Endometrial microvascular endothelial cells (primary cell): ENCODE data around the gene TMEM8B. TPM values are rescaled to one million over a fixed set of nuclear protein-coding genes. Genes with fewer than 3 reads are reported as not detected.
"Not testable (repeated sequence)": the region's sequence is repeated elsewhere in the genome, so short reads cannot be mapped to it uniquely, and the experiment has no call there.

Experiments used
- in situ Hi-C: cut with HindIII; loops from 2 replicates; pipeline ENCODE4 v1.10.0; 2017; ENCODE audit warnings: low sequenced_read_pairs, low pct_unique_long_range_greater_than_20kb; ENCODE audit errors: inconsistent ontology term
- total RNA-seq: library from RNA; depleted of rRNA; stranded (reverse); fragments of >200 nt; gene quantifications from one replicate; pipeline ENCODE4 v1.2.3, GENCODE V29; 2015; ENCODE audit errors: inconsistent ontology term

The TMEM8B gene
- total RNA-seq, 1 donor from 2014 or later: 0.09 TPM

DNA sequence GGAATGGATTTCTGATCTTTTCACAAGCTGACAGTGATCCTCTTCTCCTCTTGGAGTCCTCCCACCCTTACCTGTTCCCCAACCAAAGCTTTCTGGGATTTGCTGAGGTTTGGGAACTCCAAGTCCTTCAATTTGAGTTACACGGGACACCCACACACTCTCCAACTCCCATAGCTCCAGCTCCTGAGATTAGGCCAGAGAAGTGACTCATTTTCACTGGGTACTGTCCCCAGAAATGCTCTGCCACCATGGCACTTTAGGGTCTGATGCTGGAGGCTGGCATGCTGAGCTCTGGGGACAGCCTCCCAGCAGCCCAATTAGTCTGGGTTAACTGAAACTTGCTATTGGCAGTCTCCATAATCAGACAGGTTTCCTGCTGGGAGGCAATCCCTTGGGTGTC is 63.0 kb downstream of the TMEM8B start:
- in situ Hi-C loops: no loop called here

DNA sequence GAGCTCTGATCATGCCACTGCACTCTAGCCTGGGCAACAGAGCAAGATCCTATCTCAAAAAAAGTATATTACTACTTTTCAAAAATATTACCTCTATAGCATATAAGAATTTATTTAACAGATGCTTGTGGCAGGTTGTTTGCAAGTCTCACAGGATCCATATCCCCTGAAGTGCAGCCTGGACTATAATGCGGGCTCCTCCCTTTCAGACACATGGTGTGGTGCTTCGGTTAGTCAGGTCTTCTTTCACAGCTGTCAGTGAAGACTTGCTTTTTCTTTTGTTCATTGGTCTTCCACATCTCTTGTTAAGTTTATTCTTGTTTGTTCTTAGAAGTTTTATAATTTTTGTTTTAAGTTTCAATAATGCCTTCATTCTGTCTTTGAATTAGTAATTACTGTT is 67.5 kb downstream of the TMEM8B start:
- in situ Hi-C loops: no loop called here

DNA sequence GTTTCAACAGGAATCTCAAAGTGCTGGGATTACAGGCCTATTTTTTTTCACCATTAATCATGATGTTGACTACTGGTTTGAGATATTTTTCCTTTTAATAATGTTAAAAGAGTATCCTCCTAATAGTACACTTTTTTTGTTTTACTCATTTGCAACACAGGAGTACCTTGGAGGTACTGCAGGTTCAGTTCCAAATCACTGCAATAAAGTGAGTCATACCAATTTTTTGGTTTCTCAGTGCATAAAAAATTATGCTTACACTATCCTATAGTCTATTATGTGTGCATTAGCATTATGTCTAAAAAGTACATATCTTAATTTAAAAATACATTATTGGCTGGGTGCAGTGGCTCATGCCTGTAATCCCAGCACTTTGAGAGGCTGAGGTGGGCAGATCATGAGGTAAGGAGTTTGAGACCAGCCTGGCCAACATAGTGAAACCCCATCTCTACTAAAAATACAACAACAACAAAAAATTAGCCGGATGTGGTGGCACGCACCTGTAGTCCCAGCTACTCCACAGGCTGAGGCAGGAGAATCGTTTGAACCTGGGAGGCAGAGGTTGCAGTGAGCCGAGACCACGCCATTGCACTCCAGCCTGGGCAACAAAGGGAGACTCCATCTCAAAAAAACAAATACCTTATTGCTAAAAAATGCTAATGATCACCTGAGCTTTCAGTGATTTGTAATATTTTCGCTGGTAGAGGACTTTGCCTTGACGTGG is 68.5 kb downstream of the TMEM8B start:
- in situ Hi-C loops: not testable (repeated sequence)

DNA sequence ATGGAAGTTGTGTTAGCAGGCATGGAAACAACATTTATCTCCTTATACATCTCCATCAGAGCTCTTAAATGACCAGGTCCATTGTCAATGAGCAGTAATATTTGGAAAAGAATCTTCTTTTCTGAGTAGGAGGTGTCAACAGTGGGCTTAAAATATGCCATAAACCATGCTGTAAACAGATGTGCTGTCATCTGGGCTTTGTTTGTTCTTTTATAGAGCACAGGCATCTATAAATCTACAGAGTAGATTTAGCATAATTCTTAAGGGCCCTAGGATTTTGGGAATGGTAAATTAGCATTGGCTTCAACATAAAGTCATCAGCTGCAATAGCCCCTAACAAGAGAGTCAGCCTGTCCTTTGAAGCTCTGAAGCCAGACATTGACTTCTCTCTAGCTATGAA is 69.3 kb downstream of the TMEM8B start:
- in situ Hi-C loops: no loop called here

DNA sequence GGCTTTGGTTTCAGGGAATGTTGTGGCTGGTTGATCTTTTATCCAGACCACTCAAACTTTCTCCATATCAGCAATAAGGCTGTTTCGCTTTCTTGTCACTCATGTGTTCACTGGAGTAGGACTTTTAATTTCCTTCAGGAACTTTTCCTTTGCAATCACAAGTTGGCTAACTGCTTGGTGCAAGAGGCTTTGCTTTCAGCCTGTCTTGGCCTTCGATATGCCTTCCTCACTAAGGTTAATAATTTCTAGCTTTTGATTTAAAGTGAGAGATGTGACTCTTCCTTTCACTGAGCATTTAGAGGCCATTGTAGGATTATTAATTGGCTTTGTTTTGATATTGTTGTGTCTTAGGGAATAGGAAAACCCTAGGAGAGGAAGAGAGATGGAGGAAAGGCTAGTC is 70.0 kb downstream of the TMEM8B start:
- in situ Hi-C loops: no loop called here

DNA sequence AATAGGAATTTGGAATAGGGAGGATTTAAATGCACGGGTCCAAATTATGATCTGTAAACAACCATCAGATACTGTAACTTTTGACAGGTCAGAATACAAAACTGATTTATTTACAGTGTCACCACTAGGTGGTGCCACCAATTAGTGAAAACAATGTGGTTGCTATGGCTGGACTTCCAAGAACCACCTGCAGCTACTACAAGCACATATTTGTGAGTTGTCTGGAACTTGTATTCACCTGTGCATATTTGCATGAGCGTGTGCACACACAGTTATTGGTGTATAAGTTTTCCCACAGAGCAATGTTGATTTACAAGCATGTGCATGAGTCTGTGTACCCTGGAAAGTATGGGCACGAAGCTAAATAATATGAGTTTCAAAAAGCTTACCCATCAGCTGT is 74.0 kb downstream of the TMEM8B start:
- in situ Hi-C loops: loop anchor here (10.0 kb wide), 1 partner anchor 122 kb away; no protein-coding TSS in a partner anchor

DNA sequence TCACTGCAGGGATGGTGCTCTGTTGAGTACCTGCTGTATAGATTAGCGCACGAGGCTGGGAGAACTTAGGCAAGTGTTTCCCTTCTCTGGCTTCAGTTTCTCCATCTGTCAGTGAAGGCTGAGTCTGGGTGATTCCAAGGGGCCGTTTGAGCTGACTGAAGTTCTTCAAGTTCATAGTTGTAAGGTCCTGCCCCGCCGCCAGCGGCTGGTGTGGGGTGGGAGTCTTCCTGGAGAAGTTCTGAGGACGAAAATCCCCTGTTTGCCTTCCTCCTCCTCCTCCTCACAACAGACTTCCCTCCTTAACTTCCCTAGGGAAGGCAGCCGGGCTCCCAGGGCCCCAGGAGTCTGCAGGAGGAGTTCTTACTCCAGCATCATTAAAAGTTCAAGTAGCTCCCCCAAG is 75.3 kb downstream of the TMEM8B start:
- in situ Hi-C loops: loop anchor here (10.0 kb wide), 1 partner anchor 120 kb away; no protein-coding TSS in a partner anchor

DNA sequence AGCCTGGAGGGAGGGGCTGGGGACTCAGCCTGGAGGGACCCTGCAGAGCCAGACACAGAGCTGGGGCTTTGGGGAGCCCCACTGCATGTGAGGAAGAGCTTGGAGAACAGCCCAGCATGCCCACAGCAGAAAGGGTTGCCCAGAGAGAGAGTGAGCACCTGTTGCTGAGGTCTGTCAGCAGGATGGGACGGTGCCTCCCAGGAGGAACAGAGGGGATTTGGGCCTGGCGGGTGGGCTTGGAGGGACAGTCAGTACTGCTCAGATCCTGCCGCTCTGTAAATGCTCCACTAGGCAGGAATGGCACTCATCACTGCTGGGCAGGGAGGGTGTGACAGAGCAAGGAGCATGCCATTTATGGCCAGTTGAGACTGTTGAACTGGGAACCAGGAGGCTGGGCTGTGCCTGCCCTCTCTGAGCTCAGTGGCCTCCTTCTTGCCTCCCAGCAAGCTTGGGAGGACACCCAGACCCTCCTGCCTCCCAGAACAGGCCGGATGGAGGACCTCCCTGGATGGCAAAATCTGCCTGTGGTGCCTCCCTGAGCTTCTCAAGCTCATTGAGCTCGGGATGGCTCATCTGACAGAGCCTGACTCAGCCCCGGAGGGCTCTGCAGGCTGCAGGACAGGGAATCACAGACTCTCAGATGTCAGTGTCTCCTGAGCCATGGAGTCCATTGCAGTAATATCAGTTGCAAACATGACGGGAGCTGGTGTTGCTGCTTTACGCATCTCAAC is 76.2 kb downstream of the TMEM8B start:
- in situ Hi-C loops: loop anchor here (10.0 kb wide), 1 partner anchor 120 kb away; no protein-coding TSS in a partner anchor

DNA sequence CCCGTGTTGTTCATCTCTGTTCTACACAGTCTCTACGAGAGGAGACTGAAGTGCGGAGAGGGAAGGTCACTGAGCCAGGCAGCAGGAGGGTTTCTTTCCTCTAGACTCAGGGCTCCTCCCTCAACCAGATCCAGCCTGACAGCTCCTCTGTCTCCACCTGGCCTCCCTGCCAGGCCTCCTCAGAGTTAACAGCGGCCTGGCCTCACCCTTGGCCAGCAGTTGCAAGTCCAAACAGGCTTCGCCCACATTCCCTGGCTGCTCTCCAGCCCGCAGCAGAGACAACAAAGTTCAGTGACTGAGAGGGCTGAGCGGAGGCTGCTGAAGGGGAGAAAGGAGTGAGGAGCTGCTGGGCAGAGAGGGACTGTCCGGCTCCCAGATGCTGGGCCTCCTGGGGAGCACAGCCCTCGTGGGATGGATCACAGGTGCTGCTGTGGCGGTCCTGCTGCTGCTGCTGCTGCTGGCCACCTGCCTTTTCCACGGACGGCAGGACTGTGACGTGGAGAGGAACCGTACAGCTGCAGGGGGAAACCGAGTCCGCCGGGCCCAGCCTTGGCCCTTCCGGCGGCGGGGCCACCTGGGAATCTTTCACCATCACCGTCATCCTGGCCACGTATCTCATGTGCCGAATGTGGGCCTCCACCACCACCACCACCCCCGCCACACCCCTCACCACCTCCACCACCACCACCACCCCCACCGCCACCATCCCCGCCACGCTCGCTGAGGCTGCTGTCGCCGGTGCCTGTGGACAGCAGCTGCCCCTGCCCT is 77.1 kb downstream of the TMEM8B start, which contains the start of gene HRCT1:
HRCT1 (plus strand) TSS at position 291 of the 768 bp plus-strand sequence; CDS start at position 377, 86 bp downstream.
- in situ Hi-C loops: loop anchor here (10.0 kb wide), 1 partner anchor 119 kb away; no protein-coding TSS in a partner anchor

DNA sequence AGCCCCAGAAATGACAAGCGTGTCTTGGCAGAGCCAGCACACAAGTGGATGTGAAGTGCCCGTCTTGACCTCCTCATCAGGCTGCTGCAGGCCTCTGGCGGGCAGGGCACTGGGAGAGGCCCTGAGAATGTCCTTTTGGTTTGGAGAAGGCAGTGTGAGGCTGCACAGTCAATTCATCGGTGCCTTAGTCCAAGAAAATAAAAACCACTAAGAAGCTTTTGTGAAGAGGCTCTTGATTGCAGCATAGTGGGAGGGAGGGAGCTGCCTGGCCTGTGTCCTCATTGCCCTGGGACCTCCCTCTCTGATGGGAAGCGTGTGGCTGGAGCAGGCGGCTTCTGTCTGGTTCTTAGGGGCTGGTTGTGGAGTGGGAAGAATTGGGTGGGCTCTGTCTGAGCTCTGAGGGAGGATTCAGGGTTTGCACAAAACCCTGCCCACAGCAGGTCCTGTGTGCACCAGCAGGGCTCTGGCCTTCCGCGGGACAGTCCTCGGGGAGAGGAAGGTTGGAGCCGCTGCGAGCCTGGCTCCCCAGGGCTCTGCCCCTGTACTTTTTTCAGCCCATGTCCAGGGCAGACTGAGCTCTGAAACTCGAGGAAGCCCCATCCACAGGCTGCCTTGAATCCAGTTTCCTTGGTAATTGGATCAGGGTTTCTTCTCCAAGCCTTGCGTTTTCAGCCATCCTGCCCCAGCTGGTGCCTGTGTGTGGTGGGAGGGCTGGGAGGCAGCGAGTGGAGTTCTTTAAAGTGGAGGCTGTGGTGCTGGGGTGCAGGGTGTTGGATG is 78.1 kb downstream of the TMEM8B start:
- in situ Hi-C loops: loop anchor here (10.0 kb wide), 1 partner anchor 118 kb away; no protein-coding TSS in a partner anchor

DNA sequence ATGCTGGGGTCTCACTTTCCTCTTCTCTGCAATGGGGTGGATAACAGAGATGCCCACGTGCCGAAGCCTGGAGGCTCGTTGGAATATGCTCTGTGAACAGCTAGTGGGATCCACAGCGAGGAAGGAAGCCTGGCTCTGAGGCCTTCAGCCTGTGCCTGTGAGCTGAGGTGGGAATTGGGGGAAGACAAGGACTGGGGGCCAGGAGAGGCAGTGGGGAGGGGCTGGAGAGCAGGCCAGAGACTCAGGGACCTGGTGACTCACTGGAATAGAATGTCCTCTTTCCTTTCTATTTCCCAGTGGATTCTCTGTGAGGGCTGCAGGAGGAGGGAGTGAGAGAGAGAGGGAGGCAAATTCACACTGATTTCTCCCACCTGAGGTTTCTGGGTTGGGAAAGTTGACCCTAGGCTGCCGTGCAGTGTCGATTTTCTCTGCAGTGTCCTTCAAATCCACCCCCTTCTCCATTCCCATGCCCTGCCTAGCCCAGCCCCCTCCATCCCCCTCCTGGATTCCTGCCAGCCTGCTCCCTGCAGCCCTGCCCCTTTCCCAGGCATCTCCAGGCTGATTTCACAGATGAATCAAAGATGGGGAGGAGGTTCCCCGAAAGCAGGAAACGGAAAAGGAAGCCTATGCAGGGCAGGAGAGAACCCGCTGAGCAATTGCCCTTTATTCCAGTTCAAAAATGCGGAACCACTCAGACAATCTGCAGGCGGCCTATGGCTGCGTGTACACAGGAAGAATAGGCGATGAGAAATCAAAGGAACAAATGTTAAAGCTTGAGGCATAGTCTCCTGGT is 78.9 kb downstream of the TMEM8B start:
- in situ Hi-C loops: loop anchor here (10.0 kb wide), 1 partner anchor 117 kb away; no protein-coding TSS in a partner anchor

DNA sequence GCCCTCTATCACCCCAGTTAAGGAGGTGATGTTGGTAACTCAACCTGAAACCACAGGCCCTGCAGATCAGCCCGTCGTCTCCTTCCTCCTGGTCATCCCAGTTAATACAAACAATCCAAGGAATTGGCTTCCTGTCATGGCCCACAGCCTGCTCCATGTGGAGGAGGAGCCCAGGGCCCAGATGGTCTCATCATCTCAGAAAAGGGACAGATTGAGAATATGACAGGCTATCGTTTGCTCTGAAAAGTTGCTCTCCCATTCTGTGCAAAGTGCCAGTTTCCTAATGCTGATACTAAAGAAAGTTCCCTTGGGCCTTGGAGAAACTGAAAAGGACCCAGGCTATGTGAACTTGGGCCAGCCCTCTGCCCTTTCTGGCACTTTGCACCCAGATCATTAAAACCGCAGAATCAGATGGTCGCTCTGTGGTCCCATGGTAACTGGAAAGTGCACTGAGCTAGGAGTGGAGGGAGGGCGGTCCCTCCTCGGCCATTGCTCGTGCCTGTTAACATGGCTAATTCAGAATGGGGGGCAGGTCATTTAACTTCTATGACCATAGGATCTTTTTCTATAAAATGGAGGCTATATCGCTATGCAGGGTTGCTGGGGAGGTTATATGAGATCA is 79.6 kb downstream of the TMEM8B start:
- in situ Hi-C loops: loop anchor here (10.0 kb wide), 1 partner anchor 116 kb away; no protein-coding TSS in a partner anchor

DNA sequence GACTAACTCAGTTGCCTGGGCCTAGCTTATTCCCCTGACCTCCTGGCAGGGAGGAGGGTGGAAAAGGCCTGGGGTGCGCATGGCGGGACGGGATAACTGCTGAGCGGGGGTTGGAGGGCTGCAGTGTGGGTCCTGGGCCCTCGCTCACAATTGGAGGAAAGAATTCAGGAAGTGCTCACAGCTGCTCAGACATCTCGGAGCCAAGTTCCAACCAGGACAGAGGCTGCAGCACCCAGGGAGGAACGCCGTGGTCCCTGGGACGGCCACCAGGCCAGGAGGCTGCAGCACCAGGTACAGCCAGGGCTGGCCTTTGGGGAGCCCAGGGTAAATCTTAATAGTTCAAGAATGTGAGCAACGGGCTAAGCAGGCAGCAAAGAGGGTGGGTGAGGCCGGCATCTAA is 80.2 kb downstream of the TMEM8B start, which contains the start of gene SPAAR:
SPAAR (plus strand) TSS at position 217 of the 400 bp plus-strand sequence. CDS start 974 bp downstream, outside the sequence.
- in situ Hi-C loops: loop anchor here (10.0 kb wide), 1 partner anchor 116 kb away; no protein-coding TSS in a partner anchor

DNA sequence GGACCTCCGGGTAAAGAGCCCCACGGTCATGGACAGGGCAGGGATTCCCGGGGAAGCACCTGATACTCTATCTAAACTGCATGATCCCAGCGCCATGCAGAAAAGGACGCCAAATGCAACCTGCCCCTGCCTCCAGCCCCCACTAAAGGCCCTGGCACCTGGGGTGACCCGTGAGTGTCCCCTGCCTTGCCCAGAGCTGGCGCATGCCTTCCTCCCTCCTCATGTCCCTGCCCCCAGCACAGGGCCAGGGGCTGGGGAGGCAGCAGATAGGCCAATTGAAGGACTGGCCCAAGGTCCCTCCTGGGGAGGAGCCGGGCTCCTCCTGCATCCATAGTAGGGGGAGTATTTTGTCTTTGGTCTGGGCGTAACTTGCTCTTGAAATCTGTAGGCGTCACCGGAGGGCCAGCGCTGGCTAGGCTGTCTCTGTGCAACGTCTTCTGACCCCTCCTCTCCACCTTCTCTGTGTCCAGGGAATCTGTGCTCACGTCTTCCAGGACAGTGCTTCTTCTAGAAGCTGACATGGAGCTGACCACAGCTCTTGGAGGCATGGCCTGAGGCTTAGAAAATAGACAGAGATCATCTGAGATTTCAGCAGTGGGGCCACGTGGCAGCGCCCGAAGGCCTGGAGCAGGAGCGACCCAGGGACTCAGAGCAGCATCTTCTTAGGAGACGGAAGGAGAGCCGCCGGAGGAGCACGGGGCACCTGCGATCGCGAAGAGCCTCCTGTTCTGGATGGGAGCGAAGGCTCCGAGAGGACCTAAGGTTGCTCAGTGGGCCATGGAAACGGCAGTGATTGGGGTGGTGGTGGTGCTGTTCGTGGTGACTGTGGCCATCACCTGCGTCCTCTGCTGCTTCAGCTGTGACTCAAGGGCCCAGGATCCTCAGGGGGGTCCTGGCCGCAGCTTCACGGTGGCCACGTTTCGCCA is 80.9 kb downstream of the TMEM8B start:
- in situ Hi-C loops: loop anchor here (10.0 kb wide), 1 partner anchor 115 kb away; no protein-coding TSS in a partner anchor

DNA sequence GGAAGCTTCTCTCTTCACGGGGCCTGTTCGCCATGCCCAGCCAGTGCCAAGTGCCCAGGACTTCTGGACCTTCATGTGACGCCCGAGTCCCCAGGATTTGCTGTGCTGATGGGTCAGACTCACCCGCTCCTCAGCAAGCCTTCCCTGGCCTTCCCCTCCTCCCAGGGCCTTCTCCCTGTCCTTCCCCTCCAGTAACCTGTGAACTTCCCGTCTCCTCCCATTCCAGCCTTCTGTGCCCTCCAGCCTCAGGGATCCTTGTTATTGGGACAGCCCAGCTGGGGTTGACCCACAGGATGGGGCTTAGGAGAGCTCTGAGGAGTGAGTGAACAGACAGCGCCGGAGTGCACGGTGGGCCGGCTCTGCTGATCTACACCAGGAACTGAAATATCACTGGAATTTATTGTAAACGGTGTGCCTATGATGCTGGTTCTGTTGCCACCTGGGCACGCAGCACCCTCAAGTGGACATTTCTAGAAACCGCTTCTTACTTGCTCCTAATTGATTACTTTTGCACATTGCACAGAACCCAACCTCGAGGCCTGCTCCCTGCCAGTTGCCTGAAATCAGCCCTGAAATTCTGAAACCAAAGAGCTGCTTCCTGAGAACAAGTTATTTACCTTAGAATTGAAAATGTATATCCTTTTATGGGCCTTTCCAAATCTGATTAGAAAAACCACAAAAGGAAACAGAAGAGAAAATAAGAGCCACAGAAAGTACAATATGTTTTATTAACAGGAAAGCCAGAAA is 81.8 kb downstream of the TMEM8B start:
- in situ Hi-C loops: no loop called here
